Dendritic cell treated with granulocyte-macrophage colony-stimulating factor and Interleukin-4, amounts not matched to agents 40 ng/mL and 50 ng/mL, for 4 days (primary cell): ENCODE measurements around the gene DUSP9.

Experiments used
- H3K27ac Mint-ChIP-seq: one replicate; pipeline ENCODE4 v1.8.0; 2022; ENCODE audit warnings: mild to moderate bottlenecking, mixed read lengths
- H3K27me3 Mint-ChIP-seq: one replicate; pipeline ENCODE4 v1.8.0; 2022; ENCODE audit warnings: mild to moderate bottlenecking, mixed read lengths
- H3K36me3 Mint-ChIP-seq: one replicate; pipeline ENCODE4 v1.8.0; 2022; ENCODE audit warnings: low read depth, mixed read lengths
- H3K4me1 Mint-ChIP-seq: one replicate; pipeline ENCODE4 v1.8.0; 2022; ENCODE audit warnings: low read depth, mixed read lengths
- H3K4me3 Mint-ChIP-seq: one replicate; pipeline ENCODE4 v1.8.0; 2022; ENCODE audit warnings: mild to moderate bottlenecking, moderate library complexity, mixed read lengths
- H3K9me3 Mint-ChIP-seq: one replicate; pipeline ENCODE4 v1.8.0; 2022; ENCODE audit warnings: mixed read lengths
- intact Hi-C: fragments of 100-400 bp; cut with micrococcal nuclease; formaldehyde crosslinking; loops from one replicate; pipeline ENCODE4 v1.15.0; 2022

Gene DUSP9

DNA sequence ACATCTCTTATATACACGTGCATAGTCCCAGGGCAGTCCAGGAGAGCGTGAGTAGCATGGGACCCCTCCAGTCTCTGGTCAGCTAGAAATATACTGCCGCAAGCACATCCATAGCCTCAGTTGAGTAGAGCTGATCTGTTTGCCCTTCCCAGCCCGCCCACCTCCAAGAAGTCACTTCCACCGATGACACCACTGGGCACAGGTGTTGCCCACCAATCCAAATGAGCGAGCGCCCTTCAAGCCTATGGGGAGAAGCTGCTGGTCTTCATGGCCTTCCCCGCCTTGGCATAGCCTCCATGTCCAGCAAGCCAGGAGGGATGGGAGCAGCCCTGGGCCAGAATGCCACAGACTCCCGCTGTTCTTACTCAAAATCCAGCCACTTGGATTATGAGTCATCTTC, 10.2 kb downstream of the DUSP9 start:
- H3K9me3 Mint-ChIP-seq, result no peaks in the 10 kb centered on the region
- intact Hi-C loops, result no loop called here
- H3K27me3 Mint-ChIP-seq, result peaks cover 35% of the 10 kb centered on the region
- H3K4me1 Mint-ChIP-seq, result no peaks in the 10 kb centered on the region
- H3K36me3 Mint-ChIP-seq, result no peaks in the 10 kb centered on the region
- H3K4me3 Mint-ChIP-seq, result no peak overlapping the region
- no peak overlapping the region for H3K27ac Mint-ChIP-seq

- Mint-ChIP-seq H3K9me3 (no peaks in the 10 kb centered on the region), H3K27ac (no peak overlapping the region), H3K36me3 (no peaks in the 10 kb centered on the region), H3K4me1 (no peaks in the 10 kb centered on the region), H3K27me3 (peaks cover 42% of the 10 kb centered on the region), H3K4me3 (no peak overlapping the region)
- intact Hi-C loops, result no loop called here
Observed at GRCh38 chrX:153659268-153659667, 12.3 kb downstream of the DUSP9 start.

- Mint-ChIP-seq H3K27ac (no peak overlapping the region), H3K36me3 (no peaks in the 10 kb centered on the region), H3K4me3 (peak overlapping the region; percentile 52), H3K9me3 (no peaks in the 10 kb centered on the region), H3K4me1 (no peaks in the 10 kb centered on the region), H3K27me3 (peaks cover 59% of the 10 kb centered on the region)
- intact Hi-C loops, result loop anchor here (5.0 to 10.0 kb wide), 2 partner anchors 110 to 707 kb away; no protein-coding TSS in a partner anchor
Observed at GRCh38 chrX:153662266-153662665, 15.3 kb downstream of the DUSP9 start.

DNA sequence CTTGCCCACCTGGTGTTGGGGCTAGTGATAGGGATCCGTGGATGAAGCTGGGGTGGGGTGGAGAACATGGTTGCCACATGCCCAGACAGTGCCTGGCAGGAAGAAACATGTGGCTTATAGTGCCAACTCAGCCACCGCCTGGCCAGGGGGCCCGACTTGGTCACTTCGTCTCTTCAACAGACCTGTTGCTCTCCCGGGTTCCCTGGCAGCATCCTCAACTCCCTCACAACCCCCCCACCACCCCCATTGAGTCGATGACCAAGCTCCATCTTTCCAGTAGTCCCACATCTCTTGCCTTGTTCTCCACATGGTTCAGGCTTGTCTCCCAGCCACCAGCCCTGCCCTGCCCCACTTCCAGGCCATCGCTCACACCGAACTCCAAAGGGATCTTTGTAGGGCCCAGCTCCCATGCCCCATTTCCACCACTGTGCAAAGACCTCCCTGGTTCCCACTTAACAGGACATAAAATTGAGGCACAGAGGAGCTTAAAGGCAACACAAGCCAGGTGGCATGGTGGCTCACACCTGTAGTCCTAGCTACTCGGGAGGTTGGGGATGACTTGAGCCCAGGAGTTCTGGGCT, 18.8 kb downstream of the DUSP9 start:
- H3K27me3 Mint-ChIP-seq, result peaks cover 62% of the 10 kb centered on the region
- intact Hi-C loops, result loop anchor here (5.0 to 10.0 kb wide), 2 partner anchors 129 to 711 kb away; no protein-coding TSS in a partner anchor
- H3K4me1 Mint-ChIP-seq, result peaks cover 9% of the 10 kb centered on the region
- no peak overlapping the region for H3K4me3 Mint-ChIP-seq
- no peaks in the 10 kb centered on the region for H3K9me3 Mint-ChIP-seq
- H3K36me3 Mint-ChIP-seq, result no peaks in the 10 kb centered on the region
- no peak overlapping the region for H3K27ac Mint-ChIP-seq

- peak overlapping the region; percentile 55 for H3K27ac Mint-ChIP-seq
- no peaks in the 10 kb centered on the region for H3K36me3 Mint-ChIP-seq
- H3K4me1 Mint-ChIP-seq, result peaks cover 9% of the 10 kb centered on the region
- no peaks in the 10 kb centered on the region for H3K9me3 Mint-ChIP-seq
- H3K4me3 Mint-ChIP-seq, result peak overlapping the region; percentile 67
- H3K27me3 Mint-ChIP-seq, result peaks cover 60% of the 10 kb centered on the region
- intact Hi-C loops, result loop anchor here (5.0 to 10.0 kb wide), 2 partner anchors 130 to 713 kb away; no protein-coding TSS in a partner anchor
Observed at GRCh38 chrX:153667281-153667955, 20.4 kb downstream of the DUSP9 start.

DNA sequence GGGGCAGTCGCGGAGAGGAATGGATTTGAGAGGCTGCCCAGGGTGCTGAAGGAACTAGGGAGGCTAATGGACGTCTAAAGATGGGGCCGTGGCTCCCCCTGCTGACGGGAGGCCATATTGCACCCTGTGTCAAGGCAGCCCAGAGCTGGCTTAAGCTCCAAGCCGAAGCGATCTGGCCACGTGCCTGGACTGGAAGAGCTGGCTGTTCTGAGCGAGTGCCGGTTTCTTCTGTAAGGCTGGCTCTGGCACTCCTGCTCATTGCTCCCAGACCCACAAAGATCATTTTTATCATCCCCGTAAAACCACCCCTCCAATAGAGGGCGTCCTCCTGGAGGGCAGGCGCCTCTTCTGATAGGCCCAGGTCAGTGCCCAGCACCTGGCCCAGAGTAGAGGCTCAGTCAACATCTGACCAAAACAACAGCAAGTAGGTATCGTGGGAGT, 21.0 kb downstream of the DUSP9 start:
- peaks cover 60% of the 10 kb centered on the region for H3K27me3 Mint-ChIP-seq
- H3K27ac Mint-ChIP-seq, result peak overlapping the region; percentile 55
- no peaks in the 10 kb centered on the region for H3K9me3 Mint-ChIP-seq
- peak overlapping the region; percentile 67 for H3K4me3 Mint-ChIP-seq
- no peaks in the 10 kb centered on the region for H3K36me3 Mint-ChIP-seq
- intact Hi-C loops, result loop anchor here (5.0 to 10.0 kb wide), 2 partner anchors 131 to 713 kb away; no protein-coding TSS in a partner anchor
- H3K4me1 Mint-ChIP-seq, result peaks cover 9% of the 10 kb centered on the region

DNA sequence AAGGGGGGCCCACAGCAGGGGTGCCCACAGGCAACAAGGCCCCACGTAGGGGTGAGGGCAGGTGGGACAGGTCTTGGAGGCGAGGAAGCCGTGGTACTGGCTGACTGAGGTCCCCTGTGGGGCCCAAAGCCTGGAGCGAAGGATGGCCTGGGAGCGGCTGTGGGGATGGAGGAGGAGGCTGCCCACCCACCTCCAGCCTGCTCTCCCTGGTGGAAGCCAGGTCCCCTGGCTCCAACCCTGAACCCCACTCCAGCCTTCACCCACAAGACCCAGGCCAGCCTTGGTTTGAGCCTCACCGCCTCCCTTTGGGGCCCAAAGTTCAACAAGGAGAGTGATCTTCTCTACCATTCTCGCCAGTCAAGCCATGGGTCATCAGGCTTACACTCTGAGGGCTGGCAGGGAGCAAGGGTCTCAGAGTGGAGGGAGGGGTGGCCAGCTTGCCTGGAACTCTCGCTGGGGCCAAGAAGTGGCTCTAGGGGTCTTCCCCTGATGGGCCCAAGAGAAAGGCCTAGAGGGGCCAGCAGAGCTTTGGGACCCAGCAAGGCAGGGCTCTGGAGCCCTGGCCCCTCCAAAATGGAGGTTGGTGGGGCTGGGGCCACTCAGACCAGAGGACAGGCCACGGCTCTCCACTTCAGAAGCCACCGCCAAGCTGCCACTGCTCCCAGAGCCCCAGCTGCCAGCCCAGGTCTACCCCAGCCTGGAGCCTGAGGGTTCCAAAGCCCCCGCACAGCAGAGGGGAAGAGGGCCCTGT, 21.6 kb downstream of the DUSP9 start:
- H3K4me1 Mint-ChIP-seq, result peaks cover 9% of the 10 kb centered on the region
- H3K4me3 Mint-ChIP-seq, result no peak overlapping the region
- peak overlapping the region; percentile 55 for H3K27ac Mint-ChIP-seq
- H3K27me3 Mint-ChIP-seq, result peaks cover 62% of the 10 kb centered on the region
- no peaks in the 10 kb centered on the region for H3K9me3 Mint-ChIP-seq
- intact Hi-C loops, result loop anchor here (5.0 to 10.0 kb wide), 2 partner anchors 131 to 714 kb away; no protein-coding TSS in a partner anchor
- no peaks in the 10 kb centered on the region for H3K36me3 Mint-ChIP-seq

GRCh38 chrX:153669174-153669890, 22.3 kb downstream of the DUSP9 start:
- no peaks in the 10 kb centered on the region for H3K36me3 Mint-ChIP-seq
- H3K27ac Mint-ChIP-seq, result no peak overlapping the region
- H3K9me3 Mint-ChIP-seq, result no peaks in the 10 kb centered on the region
- H3K4me3 Mint-ChIP-seq, result no peak overlapping the region
- peaks cover 67% of the 10 kb centered on the region for H3K27me3 Mint-ChIP-seq
- H3K4me1 Mint-ChIP-seq, result peaks cover 9% of the 10 kb centered on the region
- intact Hi-C loops, result loop anchor here (5.0 to 10.0 kb wide), 2 partner anchors 132 to 715 kb away; no protein-coding TSS in a partner anchor

DNA sequence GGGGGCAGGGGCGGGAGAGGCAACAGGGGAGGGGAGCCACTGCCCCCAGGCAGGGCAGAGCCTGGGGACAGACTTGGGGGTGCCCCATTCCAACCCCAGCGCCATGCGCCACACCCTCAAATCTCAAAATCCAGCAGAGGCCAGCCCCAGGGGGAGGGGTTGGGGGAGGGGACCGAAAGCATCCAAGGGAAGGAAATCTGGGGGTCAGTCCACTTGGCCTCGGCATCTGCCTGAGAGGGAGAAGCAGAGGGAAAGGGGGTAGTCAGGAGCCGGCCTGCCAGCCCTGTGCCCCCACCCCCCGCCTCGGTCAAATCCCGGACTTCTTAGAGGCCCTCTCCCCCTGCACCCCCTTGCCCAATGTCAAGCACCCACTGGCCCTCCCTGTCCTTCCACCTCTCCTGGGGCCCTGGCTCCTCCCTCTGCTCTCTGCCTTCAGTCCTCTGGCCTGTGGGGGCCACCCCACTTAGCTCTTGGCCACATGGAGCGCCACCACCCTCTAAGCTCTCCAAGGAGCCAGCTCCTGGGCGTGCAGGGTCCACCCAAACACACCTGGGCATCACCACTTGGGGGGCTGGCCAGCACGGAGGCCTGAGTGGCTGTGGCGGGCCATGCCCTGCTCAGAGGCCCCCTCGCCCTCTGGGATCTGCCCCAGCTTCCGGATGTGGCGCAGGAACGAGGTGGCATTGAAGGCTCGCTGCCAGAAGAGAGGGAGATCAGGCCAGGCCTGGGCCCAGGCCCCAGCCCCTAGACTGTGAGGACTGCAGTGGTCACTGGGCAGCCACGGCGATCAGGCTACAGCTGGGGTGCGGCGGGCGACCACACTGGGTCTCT, 23.1 kb downstream of the DUSP9 start:
- Mint-ChIP-seq H3K27me3 (peaks cover 69% of the 10 kb centered on the region), H3K36me3 (no peaks in the 10 kb centered on the region), H3K4me1 (peaks cover 9% of the 10 kb centered on the region), H3K9me3 (no peaks in the 10 kb centered on the region), H3K27ac (no peak overlapping the region), H3K4me3 (no peak overlapping the region)
- intact Hi-C loops, result loop anchor here (5.0 to 10.0 kb wide), 2 partner anchors 133 to 715 kb away; no protein-coding TSS in a partner anchor

- Mint-ChIP-seq H3K4me1 (peaks cover 9% of the 10 kb centered on the region), H3K27ac (no peak overlapping the region), H3K27me3 (peaks cover 68% of the 10 kb centered on the region), H3K4me3 (no peak overlapping the region), H3K36me3 (no peaks in the 10 kb centered on the region), H3K9me3 (no peaks in the 10 kb centered on the region)
- intact Hi-C loops, result no loop called here
Observed at GRCh38 chrX:153670748-153671588, 24.0 kb downstream of the DUSP9 start.

DNA sequence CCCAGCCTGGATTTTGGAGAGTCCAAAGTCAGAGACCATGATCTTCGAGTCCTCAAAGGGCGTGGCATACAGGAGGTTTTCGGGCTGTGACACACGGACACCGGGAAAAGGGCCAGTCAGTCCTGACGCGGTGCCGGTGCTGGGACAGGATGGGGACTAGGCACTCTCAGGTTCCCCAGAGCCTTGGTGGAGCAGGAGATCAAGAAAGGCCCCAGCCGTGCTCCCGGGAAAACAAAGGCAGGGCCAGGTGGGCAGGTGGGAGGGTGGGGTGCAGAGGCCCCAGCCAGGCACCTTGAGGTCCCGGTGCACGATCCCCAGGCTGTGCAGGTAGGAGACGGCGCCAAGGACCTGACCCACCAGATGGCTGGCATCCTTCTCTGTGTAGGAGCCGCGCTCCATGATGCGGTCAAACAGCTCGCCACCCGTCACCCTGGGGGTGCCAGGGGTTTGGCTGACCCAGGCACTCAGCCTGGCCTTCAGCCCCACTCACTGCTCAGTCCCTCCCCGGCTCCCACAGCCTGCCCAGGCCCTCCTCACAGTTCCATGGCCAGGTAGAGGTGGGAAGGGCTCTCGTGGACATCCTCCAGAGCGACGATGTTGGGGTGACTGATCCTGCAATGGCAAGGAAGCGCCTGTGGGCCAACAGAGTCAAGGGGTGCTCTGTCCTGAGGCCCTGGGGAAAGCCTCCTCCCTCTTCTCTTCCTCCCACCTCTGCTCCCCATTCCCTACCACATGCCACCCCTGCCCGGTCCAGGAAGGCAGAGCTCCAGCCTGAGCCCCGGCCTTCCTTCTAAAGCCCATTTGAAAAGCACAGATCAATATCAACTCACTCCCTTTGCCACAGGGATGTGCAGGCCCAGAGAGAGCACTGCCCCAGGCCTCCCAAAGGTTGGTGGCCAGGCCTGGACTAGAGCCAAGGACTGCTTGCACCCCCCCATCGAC, 24.9 kb downstream of the DUSP9 start:
- intact Hi-C loops, result no loop called here
- Mint-ChIP-seq H3K27me3 (peaks cover 66% of the 10 kb centered on the region), H3K36me3 (no peaks in the 10 kb centered on the region), H3K4me1 (peaks cover 9% of the 10 kb centered on the region), H3K27ac (no peak overlapping the region), H3K9me3 (no peaks in the 10 kb centered on the region), H3K4me3 (no peak overlapping the region)
